SU-DHL-6 (cell line): ENCODE measurements around the gene UNC5C.

ENCODE experiments used
- H2AFZ ChIP-seq: fragments of 200-600 bp; sonication (generic); 2 replicates; pipeline ENCODE4 v1.6.1; 2014; ENCODE audit warnings: low read depth, mild to moderate bottlenecking, moderate library complexity, mixed read lengths, antibody characterized with exemption, low read length; ENCODE audit not compliant: severe bottlenecking
- H3F3A ChIP-seq: fragments of 200-600 bp; shearing (Covaris generic); 2 replicates; pipeline ENCODE4 v1.6.0; 2016; ENCODE audit warnings: antibody characterized with exemption, mild to moderate bottlenecking; ENCODE audit not compliant: insufficient read depth
- H3K27ac ChIP-seq: fragments of 200-600 bp; sonication (generic); 2 replicates; pipeline ENCODE4 v1.5.1; 2016; ENCODE audit warnings: low read depth, mild to moderate bottlenecking, low read length, moderate library complexity, mixed read lengths
- H3K27me3 ChIP-seq: fragments of 200-600 bp; sonication (generic), shearing (Covaris generic); 2 replicates; pipeline ENCODE4 v1.6.0; 2014; ENCODE audit warnings: mild to moderate bottlenecking, low read length
- H3K36me3 ChIP-seq: fragments of 200-600 bp; sonication (generic); 2 replicates; pipeline ENCODE4 v1.6.1; 2014; ENCODE audit warnings: mild to moderate bottlenecking, low read length, mixed read lengths
- H3K4me2 ChIP-seq: fragments of 300-600, 200-600 bp; shearing (Covaris generic), sonication (generic); 2 replicates; pipeline ENCODE4 v1.6.0; 2014; ENCODE audit warnings: low read length, low read depth, mild to moderate bottlenecking; ENCODE audit not compliant: poor library complexity, severe bottlenecking
- H3K4me3 ChIP-seq: fragments of 200-600 bp; sonication (generic); 2 replicates; pipeline ENCODE4 v1.5.1; 2014; ENCODE audit warnings: antibody characterized with exemption, low read length, mild to moderate bottlenecking, mixed read lengths; ENCODE audit not compliant: insufficient read depth, poor library complexity, severe bottlenecking
- H3K79me2 ChIP-seq: fragments of 200-600 bp; sonication (generic); 2 replicates; pipeline ENCODE4 v1.6.1; 2014; ENCODE audit warnings: mild to moderate bottlenecking, low read length, moderate library complexity; ENCODE audit not compliant: insufficient read depth
- H3K9ac ChIP-seq: fragments of 200-600 bp; sonication (generic); 2 replicates; pipeline ENCODE4 v1.7.0; 2014; ENCODE audit warnings: mild to moderate bottlenecking, low read length
- H3K9me2 ChIP-seq: fragments of 200-600 bp; sonication (generic); replicated peaks from 2 replicates; pipeline ENCODE4 v1.6.1; 2014; ENCODE audit warnings: low read length; ENCODE audit not compliant: insufficient read depth
- H3K9me3 ChIP-seq: fragments of 200-600 bp; sonication (generic); 2 replicates; pipeline ENCODE4 v1.6.1; 2014; ENCODE audit warnings: low read length, mixed read lengths; ENCODE audit not compliant: insufficient read depth
- H4K20me1 ChIP-seq: fragments of 200-600 bp; sonication (generic); 2 replicates; pipeline ENCODE4 v1.6.1; 2014; ENCODE audit warnings: low read depth, mild to moderate bottlenecking, antibody characterized with exemption, low read length, moderate library complexity, mixed read lengths
- EZH2phosphoT487 ChIP-seq: fragments of 200-600 bp; sonication (generic), shearing (Covaris generic); conservative IDR thresholded peaks from 2 replicates; pipeline ENCODE4 v1.6.1; 2018; ENCODE audit warnings: mild to moderate bottlenecking, antibody characterized with exemption, low read length, moderate library complexity, mixed read lengths
- TF ChIP-seq, protein P1 (sequence below): fragments of 200-600 bp; sonication (generic); IDR thresholded peaks from one replicate; pipeline ENCODE4 v1.5.1; 2017; ENCODE audit warnings: antibody characterized with exemption, mild to moderate bottlenecking, low read length, moderate library complexity; ENCODE audit not compliant: insufficient read depth, poor library complexity, severe bottlenecking

UNC5C gene

DNA sequence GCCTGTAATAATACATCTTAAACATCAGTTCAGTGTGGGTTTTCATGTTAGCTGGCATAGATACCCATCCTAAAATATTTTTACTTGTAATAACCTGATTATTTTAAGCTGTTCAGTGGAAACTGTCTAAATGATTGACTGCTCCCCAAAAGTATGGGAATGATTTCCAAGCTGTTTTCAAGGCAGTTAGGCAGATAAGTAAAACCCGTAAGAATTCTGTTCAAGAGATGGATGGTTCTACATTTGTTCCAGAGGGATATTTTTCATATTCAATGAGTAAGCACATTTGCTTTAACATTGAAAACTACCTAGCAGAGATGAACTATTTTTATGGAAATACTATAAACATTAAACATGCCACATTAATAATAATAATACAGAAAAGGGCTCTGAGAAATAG lies 161.1 kb downstream of the UNC5C start:
- no peaks in the 10 kb centered on the region for H3K36me3 ChIP-seq
- no peak overlapping the region for H3K4me2 ChIP-seq
- no peak overlapping the region for H3K4me3 ChIP-seq
- no peak for TF ChIP-seq EZH2phosphoT487
- TF ChIP-seq, protein P1, sequence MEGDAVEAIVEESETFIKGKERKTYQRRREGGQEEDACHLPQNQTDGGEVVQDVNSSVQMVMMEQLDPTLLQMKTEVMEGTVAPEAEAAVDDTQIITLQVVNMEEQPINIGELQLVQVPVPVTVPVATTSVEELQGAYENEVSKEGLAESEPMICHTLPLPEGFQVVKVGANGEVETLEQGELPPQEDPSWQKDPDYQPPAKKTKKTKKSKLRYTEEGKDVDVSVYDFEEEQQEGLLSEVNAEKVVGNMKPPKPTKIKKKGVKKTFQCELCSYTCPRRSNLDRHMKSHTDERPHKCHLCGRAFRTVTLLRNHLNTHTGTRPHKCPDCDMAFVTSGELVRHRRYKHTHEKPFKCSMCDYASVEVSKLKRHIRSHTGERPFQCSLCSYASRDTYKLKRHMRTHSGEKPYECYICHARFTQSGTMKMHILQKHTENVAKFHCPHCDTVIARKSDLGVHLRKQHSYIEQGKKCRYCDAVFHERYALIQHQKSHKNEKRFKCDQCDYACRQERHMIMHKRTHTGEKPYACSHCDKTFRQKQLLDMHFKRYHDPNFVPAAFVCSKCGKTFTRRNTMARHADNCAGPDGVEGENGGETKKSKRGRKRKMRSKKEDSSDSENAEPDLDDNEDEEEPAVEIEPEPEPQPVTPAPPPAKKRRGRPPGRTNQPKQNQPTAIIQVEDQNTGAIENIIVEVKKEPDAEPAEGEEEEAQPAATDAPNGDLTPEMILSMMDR, result no peak
- no peaks in the 10 kb centered on the region for H3K27me3 ChIP-seq
- H3K9me2 ChIP-seq, result no peaks in the 10 kb centered on the region
- H3K9ac ChIP-seq, result no peak overlapping the region
- no peak overlapping the region for H3K27ac ChIP-seq
- no peaks in the 10 kb centered on the region for H4K20me1 ChIP-seq
- H3F3A ChIP-seq, result no peaks in the 10 kb centered on the region
- H2AFZ ChIP-seq, result no peak overlapping the region
- no peaks in the 10 kb centered on the region for H3K79me2 ChIP-seq
- H3K9me3 ChIP-seq, result no peaks in the 10 kb centered on the region

DNA sequence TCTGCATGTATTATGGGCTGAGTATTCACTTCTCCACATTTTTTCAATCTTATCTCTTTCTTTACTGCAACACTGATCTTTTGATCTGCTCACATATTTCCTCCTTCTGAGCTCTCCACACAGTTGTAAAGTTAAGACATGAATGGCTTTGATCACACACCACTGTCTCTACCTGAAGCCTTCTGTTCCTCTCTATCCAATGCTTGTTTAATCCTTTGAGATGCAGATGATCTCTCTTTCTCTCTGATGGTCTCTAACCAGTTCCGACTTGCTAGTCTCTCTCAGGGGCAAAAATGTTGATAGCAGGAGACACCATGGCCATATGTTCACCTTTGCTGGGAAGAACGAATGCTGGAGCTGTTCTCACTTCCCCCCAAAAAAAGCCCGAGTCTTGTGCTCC lies 162.4 kb downstream of the UNC5C start:
- H3K9me3 ChIP-seq, result no peaks in the 10 kb centered on the region
- H3K27me3 ChIP-seq, result no peaks in the 10 kb centered on the region
- no peaks in the 10 kb centered on the region for H4K20me1 ChIP-seq
- no peaks in the 10 kb centered on the region for H3K36me3 ChIP-seq
- no peaks in the 10 kb centered on the region for H3F3A ChIP-seq
- H3K27ac ChIP-seq, result no peak overlapping the region
- H3K9me2 ChIP-seq, result no peaks in the 10 kb centered on the region
- no peak overlapping the region for H3K4me2 ChIP-seq
- no peak overlapping the region for H2AFZ ChIP-seq
- H3K4me3 ChIP-seq, result no peak overlapping the region
- H3K79me2 ChIP-seq, result no peaks in the 10 kb centered on the region
- TF ChIP-seq, protein P1, result no peak
- TF ChIP-seq EZH2phosphoT487, result no peak
- no peak overlapping the region for H3K9ac ChIP-seq

DNA sequence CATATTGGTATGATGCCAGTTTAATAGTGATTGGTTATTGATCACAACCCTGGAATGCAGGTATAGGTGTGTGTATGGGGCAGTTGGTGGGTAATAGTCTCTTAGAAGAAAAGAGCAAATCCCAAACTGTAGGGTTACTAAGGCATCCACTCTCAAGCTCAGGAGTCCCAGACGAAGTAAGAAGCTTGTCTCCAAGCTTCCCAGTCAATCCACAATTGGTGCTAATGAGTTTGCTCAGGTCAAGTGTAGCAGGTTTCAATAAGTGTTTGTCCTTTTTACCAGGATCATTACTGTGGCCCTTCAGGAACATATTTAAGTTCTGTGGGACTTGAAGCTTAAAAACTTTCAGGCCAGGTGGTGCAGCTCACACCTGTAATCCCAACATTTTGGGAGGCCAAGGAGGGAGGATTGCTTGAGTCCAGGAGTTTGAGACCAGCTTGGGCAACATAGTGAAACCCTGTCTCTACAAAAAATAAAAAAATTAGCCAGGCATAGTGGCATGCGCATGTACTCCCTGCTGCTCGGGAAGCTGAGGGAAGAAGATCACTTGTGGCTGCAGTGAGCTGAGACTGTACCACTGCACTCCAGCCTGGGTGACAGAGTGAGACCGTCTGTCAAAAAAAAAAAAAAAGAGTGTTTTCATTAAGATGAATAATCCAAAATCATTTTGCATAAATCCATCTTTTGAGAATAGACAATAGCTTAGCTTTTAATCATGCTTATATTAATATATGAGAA lies 166.8 kb downstream of the UNC5C start:
- no peaks in the 10 kb centered on the region for H3K9me2 ChIP-seq
- H3K27ac ChIP-seq, result no peak overlapping the region
- no peaks in the 10 kb centered on the region for H3K27me3 ChIP-seq
- no peak overlapping the region for H3K4me2 ChIP-seq
- no peaks in the 10 kb centered on the region for H3K36me3 ChIP-seq
- no peaks in the 10 kb centered on the region for H3F3A ChIP-seq
- H2AFZ ChIP-seq, result no peak overlapping the region
- no peak overlapping the region for H3K4me3 ChIP-seq
- H4K20me1 ChIP-seq, result no peaks in the 10 kb centered on the region
- H3K79me2 ChIP-seq, result no peaks in the 10 kb centered on the region
- H3K9ac ChIP-seq, result no peak overlapping the region
- TF ChIP-seq EZH2phosphoT487, result no peak
- TF ChIP-seq, protein P1, result no peak
- H3K9me3 ChIP-seq, result no peaks in the 10 kb centered on the region
